GM21529 (cell line): ENCODE measurements around the gene MAP7D3.
"Not testable (repeated sequence)": the region's sequence is repeated elsewhere in the genome, so short reads cannot be mapped to it uniquely, and the experiment has no call there.

Experiments
- ATAC-seq: cut with Tn5 transposase; IDR thresholded peaks from one replicate; pipeline ENCODE4 v1.9.1; 2021; ENCODE audit not compliant: unreplicated experiment

MAP7D3 gene, protein sequence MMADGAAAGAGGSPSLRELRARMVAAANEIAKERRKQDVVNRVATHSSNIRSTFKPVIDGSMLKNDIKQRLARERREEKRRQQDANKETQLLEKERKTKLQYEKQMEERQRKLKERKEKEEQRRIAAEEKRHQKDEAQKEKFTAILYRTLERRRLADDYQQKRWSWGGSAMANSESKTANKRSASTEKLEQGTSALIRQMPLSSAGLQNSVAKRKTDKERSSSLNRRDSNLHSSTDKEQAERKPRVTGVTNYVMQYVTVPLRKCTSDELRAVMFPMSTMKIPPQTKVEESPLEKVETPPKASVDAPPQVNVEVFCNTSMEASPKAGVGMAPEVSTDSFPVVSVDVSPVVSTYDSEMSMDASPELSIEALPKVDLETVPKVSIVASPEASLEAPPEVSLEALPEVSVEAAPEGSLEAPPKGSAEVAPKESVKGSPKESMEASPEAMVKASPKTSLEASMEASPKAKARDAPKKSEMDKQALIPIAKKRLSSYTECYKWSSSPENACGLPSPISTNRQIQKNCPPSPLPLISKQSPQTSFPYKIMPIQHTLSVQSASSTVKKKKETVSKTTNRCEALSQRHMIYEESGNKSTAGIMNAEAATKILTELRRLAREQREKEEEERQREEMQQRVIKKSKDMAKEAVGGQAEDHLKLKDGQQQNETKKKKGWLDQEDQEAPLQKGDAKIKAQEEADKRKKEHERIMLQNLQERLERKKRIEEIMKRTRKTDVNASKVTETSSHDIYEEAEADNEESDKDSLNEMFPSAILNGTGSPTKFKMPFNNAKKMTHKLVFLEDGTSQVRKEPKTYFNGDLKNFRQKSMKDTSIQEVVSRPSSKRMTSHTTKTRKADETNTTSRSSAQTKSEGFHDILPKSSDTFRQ

DNA sequence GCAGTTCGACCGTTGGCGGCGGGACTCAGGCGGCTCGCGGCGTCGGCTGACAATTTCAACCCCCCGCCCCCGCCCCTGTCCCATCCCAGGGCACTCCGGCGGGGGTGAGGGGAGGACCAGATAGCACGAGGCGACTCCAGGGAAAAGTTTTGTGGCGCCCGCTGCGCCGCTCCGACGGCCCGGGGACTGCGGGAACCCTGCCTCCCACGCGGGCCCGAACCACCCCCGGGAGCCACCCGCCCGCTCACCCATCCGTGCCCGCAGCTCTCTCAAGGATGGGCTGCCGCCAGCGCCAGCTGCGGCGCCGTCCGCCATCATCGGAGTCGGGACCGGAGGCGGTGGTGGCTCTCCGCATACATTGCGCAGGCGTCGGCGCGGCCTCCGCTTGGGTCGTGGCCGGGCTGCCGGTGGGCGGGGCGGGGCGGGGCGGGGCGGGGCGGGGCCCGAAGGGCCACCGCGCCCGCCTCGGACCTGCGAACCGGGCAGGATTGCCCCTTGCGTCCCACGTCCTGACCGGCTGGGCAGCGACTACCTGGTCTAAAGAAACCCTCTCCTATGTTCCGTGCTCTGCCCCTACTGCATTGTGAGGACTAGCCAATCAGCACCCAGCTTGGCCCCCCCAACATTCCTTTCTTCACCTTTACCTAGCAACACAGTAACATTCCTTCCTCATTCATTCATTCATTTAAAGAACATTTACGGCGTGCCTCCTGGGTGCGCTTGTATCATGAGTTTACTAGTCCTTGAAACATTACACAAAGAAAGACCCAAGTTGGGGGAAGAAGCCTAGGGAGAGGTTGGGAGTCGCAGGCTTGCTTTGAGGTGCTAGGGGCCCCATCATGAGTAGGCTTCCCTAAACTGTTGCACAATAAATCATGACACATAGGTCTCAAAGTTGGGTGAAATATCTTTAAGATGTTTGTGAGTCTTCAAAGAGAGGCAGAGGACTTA, at the start of gene MAP7D3:
Gene MAP7D3, minus strand, starts transcription at position 360 of the 951 bp plus-strand sequence. Its CDS starts 42 bp downstream, at position 318.
- ATAC-seq: peak; percentile 85

DNA sequence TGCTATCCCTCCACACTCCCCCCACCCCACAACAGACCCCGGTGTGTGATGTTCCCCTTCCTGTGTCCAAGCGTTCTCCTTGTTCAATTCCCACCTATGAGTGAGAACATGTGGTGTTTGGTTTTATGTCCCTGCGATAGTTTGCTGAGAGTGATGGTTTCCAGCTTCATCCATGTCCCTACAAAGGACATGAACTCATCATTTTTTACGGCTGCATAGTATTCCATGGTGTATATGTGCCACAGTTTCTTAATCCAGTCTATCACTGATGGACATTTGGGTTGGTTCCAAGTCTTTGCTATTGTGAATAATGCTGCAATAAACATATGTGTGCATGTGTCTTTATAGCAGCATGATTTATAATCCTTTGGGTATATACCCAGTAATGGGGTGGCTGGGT, 49.5 kb upstream of the MAP7D3 start, which contains the start of gene ADGRG4:
Gene ADGRG4, plus strand, starts transcription at position 243 of the 400 bp plus-strand sequence. CDS start 7,815 bp downstream, outside the sequence.
- not testable (repeated sequence) for ATAC-seq

DNA sequence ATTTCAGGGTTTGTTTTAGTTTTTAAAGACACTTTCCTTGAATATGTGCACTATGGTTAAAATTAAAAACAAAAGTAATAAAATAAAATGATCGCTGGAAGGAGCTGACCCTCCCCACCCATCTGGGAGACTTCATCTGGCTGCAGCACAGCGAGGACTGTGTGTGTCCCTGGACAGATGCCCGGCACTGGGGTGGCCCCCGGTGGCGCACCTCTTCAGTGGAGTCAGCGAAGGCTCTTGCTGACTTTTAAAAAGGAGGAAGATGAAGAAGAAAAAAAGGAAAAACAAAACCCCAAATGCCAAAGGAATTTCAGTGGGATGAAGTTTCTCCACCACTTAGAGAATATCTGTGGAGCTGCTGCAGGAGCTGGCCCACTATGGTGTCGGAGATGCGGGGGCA, 44.2 kb upstream of the MAP7D3 start:
- no peak for ATAC-seq

DNA sequence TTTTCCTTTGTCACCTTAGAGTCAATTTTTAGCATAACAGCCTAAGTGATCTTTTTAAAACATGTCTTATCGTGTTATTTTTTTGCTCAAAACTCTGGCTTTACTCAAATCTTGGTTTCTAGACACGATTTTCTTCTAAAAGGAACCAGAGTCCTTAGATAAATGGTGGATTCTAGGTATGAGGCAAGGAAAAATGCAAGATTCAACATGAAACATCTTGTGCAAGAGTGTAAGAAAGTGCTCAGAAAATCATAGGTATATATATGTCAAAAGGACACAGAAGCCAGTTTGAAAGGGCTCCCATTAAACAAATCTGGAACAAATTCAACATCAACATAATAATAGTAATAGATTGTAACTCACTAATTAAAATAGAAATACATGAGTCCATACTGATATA, 41.5 kb upstream of the MAP7D3 start:
- ATAC-seq: no peak

DNA sequence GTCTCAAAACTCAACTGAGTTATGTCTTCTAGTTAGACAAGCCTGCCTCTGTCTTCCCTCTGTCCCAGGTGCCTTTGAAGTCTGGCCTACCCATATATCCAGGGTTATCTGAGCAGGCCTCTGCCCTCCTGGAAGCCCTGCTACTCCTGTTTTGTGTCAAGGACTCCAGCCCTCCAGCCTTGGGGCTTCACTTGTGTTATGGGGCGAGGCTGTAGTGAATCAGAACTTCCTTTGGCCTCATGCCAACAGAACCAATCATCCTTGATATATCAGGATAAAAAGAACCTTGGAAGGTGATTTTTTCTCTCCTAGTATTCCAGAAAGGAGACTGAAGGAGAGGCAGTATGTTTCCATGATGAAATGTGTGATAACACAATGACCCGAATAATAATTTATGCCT, 40.6 kb upstream of the MAP7D3 start:
- no peak for ATAC-seq

DNA sequence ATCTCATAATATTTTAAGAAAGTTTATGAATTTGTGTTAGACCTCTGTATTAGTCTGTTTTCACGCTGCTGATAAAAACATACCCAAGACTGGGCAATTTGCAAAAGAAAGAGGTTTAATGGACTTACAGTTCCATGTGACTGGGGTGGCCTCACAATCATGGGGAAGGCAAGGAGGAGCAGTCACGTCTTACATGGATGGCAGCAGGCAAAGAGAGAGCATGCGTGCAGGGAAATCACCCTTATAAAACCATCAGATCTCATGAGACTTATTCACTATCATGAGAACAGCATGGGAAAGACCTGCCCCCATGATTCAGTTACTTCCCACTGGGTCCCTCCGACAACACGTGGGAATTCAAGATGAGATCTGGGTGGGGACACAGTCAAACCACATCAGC, 35.2 kb upstream of the MAP7D3 start:
- not testable (repeated sequence) for ATAC-seq

DNA sequence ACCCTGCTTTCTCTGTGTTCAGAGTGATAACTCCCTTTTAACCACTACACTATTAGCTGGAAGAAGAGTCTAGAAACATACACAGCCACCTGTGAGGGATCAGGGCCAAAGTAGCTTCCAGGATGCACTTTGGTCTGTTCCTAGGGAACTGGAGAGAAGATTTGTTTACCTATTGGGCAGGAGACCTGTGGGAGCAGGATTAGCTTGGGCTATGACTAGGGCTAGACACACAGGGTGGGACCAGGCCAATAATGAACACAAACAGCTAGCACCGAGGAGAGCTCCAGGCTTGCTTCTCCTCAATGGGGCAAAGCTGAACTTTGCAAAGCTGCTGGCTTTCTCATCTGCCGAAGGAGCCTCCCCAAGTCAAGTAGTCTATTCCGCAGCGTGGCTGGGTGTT, 24.4 kb upstream of the MAP7D3 start:
- ATAC-seq: no peak

DNA sequence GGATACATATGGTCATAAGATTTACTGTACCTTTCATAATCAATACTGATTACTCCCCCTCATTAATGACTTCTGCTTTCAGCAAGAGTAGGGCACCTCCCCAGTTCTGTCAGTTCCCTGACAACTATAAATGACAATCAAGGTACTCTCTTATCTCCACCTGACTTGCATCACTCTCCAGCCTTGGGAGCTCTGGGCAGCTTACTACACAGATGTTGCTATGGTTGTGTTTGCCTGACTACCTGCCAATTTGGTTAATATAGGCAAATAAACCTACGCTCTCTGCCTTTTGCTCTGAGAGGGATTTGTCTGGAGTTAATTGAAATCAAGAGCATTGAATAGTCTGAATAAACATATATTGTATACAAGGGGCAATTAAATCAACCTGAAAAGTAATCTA, 22.8 kb upstream of the MAP7D3 start:
- ATAC-seq: no peak

DNA sequence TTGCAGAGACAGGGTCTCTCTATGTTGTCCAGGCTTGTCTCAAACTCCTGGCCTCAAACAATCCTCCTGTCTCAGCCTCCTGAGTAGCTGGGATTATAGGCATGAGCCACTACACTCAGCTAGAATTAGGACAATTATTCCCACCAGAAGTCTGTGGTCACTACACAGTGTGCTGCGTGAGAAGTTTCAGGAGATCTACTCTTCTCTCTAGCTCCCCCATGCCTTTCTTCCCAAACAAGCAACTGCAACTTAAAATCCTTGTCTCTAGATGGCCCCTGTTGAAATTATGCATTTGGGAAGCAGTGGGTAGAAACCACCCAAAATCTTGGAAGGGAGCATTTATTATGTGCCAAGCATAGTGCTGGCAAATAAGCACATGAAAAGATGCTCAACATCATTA, 21.1 kb upstream of the MAP7D3 start:
- no peak for ATAC-seq

DNA sequence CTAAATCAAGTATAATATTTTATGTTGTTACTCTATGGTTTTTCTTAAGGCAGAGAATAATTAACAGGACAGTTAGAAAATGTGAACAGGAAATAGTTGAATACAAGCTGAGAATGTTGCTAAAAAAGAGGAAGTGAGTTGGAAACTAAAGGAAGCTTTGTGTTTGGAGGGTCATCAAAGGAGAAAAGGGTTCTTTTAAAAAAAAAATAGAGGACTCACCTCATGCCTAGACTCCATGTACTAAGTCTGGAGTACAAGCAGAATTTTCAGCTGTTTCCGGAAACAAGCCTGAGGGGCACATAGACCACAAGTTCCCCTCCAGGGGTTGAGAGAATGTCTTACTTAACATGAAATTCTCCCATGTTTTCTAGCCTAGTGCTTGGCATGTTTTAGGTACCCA, 20.1 kb upstream of the MAP7D3 start:
- ATAC-seq: peak; percentile 51

DNA sequence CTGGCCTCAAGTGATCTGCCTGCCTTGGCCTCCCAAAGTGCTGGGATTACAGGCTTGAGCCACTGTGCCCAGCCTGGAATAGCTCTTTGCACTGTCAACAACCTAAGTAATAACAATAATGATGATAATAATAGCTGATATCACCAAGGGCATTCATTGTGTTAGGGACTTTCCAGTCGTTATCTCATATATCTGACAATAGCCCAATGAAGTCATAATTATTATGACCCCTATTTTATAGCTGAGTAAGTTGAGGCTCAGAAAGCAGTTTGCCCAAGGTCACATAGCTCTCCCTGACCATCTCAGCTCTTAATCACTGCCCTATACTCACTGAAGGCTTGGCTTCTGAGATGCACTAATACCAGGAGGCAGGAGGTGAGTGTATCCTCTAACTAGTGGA, 18.7 kb upstream of the MAP7D3 start:
- ATAC-seq: no peak

DNA sequence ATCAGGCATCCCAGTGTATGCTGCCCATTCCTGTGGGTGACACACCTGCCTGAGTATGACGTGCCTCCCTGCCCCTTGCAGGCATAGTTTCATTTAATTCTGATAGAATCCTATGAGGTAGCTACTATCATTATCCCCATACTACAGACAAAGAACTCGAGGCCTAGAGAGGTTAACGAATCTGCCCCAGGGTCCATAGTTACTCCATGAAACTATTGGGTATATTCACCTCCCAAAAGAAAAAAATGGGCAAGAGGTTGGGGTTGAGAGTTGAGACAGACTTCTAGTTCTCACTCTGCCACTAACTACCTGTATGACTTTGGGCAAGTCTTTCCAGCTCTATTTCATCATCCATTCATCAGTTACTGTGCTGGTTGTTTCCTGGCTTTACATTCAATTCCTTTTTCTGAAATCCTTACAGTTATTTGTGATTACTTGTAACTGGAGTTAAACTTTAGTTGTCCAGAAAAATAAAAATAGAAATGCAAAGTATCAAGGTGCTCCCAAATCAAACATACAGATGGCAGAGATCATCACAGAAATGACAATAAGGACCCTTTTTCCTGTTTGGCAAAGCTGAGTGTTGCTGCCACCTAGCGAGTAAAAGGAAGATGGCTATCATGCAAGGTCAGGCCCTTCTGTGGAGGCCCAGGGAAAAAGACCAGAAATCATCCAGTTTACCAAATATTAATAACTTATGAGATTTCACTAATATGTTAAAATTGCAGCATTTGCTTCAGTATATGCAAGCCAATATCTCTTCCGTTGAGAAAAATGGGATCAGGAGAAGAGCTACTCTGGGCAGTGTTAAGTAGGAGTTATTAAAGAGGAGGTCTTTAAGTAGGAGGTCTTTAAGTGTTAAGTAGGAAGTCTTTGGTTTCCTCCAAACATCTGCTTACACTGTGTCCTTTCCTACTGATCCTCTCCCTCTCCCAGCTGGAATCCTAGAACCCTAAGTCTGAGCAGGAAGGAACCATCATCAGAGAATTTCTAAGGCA, 17.1 kb upstream of the MAP7D3 start:
- ATAC-seq: peak; percentile 86

DNA sequence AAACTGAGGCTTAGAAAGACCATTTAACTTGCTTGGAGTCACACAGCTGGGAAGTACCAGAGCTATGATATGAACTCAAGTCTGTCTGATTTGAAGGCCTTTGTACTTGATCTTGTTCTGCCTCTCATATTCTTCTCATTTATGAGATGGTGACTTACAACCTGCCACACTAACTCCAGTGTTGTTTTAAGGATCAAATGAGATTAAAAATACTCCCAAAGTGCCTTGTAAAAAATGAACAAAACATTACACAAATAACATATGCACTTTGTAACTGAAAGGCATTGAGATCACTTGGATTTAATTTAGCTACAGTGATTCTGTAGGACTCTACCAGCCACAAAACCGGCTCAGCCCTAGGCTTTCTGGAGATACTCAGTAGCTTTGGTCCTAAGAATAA, 15.6 kb upstream of the MAP7D3 start:
- ATAC-seq: no peak

DNA sequence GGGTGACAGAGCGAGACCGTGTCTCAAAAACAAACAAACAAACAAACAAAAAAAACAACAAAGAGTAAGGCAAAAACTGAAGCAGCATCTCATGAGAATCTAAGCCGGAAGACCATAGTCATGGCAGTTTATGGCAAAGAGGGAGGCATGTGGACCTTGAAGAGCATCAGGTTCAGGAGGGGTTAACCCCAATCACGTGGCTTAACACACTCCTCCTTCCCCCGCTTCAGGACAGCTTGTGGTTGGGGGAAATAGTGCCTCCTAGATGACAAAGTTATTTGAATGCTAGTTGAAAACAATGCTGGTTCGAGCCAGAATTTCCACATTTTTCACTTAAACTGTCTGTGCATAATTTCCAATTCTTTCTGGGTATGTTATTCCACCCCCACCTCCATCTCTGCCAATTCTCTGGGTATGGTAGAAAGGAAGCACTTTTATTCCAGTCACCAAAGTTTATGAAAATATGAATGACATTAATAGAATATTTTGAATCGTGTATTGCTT, 11.7 kb upstream of the MAP7D3 start:
- no peak for ATAC-seq

DNA sequence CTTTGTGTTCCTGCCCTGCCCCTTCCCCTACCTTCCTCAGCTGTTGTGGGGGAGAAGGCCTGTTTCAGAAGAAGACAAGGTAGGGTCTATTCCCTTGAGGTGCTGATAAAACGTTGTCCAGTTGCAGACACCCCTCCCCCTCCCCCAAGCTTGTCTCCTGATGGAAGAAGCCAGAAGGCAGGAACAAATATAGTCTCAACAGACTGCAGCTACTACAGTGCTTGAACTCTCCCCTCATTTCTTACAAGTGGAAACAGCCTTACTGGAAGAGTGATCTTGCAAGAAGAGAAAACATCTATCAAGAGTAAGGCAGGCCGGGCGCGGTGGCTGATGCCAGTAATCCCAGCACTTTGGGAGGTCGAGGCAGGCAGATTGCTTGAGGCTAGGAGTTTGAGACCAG, 11.0 kb upstream of the MAP7D3 start:
- no peak for ATAC-seq

DNA sequence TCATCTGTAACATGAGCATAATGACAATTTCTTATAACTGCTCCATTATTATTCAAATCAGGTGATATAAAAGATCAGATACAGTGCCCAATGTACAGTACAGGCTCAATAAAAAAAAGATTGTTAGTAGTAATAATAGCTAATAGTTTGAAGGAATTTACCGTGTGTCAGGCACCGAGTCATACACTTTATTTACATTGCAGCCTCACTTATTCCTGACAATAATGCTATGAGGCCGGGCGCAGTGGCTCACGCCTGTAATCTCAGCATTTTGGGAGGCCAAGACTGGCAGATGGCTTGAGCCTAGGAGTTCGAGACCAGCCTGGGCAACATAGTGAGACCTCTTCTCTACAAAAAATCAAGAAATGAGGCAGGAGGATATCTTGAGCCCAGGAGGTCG, 10.1 kb upstream of the MAP7D3 start:
- ATAC-seq: no peak

DNA sequence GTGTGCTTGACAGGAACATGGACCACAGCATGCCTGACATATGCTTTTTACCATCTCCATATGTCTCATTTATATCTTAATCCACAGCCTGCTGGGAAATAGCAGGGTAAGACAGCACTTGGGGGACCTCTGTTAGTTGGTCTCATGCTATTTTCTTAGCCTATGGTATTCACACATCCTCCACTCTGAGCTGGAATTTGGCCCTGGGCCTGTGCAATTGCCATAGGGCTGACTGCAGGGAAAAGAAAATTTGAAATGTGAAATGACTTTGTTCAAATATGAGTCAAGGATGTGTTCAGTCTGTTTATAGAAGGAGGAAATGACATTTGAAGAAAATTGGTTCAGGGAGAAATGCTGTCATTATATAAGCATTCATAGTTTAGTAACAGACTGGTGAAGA, 9.6 kb upstream of the MAP7D3 start:
- ATAC-seq: no peak

DNA sequence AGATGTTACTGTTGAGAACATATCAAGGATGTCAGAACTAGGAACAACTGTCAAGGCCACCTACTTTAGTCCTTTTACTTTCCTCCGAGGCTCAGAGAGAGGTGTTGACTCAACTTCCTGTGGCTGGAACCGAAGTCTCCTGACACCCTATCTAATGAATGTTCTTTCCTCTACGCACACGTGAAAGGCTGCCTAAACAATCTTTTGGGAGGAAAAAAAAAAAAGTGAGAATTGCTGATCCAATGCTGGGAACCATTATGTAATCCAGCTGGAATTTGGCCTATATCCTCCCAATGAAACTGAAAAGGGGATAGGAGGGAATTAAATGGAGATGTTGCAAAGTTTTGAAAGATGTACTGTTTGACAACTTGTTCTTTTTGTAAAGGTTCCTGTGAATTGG, 8.3 kb upstream of the MAP7D3 start:
- no peak for ATAC-seq

DNA sequence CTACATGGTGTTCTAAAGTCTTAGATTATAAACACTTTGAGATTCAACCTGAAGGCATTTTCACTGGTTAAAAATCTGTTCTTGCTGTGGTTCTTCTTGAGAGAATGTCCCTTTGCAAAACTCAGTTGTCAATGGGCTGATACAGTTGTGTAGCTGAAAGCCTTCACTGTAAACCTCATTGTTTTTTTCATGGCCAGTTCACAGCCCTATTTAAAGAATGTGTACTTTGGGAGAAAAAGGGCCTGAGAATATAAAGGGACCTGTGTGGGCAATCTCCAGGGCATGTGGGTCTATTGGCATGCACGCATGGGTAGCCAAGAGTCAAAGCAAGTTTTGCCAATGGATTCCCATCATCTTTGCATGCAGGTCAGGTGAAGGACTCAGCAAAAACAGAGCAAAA, 7.8 kb upstream of the MAP7D3 start:
- ATAC-seq: no peak
